Panc1 (cell line): Measurements from ENCODE around the gene LRP5. TPM values are rescaled to one million over a fixed set of nuclear protein-coding genes. Genes with fewer than 3 reads are reported as not detected.
"Not testable (repeated sequence)": the region's sequence is repeated elsewhere in the genome, so short reads cannot be mapped to it uniquely, and the experiment has no call there.

Experiments used
- ATAC-seq: fragments of 200-7000 bp; cut with Tn5 transposase; 2 replicates; pipeline ENCODE4 v1.9.1; 2020; ENCODE audit warnings: mild to moderate bottlenecking, moderate library complexity
- BruUV-seq: library from RNA; stranded (reverse); fragments of 400-500 nt; replicated peaks from 2 replicates; lab custom pipeline; 2021; lab: Mats Ljungman, UMichigan
- CTCF ChIA-PET: fragments of 300-600 bp; sonication (Branson Sonifier 250); formaldehyde crosslinking; loops from one replicate; lab custom pipeline; 2022; ENCODE audit warnings: antibody characterized with exemption; lab: Charles Lee
- POLR2A ChIA-PET: fragments of 300-600 bp; sonication (Branson Sonifier 250); formaldehyde crosslinking; loops from one replicate; lab custom pipeline; 2022; ENCODE audit warnings: antibody characterized with exemption; lab: Charles Lee
- DNase-seq: peaks from one replicate; pipeline ENCODE4 v3.0.0-alpha.2; 2010; ENCODE audit warnings: low read depth, low spot score
- H3K27ac ChIP-seq: 2 replicates; pipeline ENCODE4 v1.5.1; 2011; ENCODE audit warnings: mild to moderate bottlenecking, low read length, inconsistent platforms
- H3K27me3 ChIP-seq: fragments of 200-500 bp; sonication (Bioruptor generic); 2 replicates; pipeline ENCODE4 v1.6.0; 2014; ENCODE audit warnings: low read length, inconsistent platforms; ENCODE audit not compliant: control insufficient read depth, insufficient read depth
- H3K36me3 ChIP-seq: fragments of 200-500 bp; sonication (Bioruptor generic); 2 replicates; pipeline ENCODE4 v1.5.1; 2014; ENCODE audit warnings: inconsistent platforms, mild to moderate bottlenecking, low read length, moderate library complexity; ENCODE audit not compliant: control insufficient read depth, insufficient read depth
- H3K4me1 ChIP-seq: 2 replicates; pipeline ENCODE4 v1.5.1; 2011; ENCODE audit warnings: inconsistent platforms, mild to moderate bottlenecking, low read length, moderate library complexity; ENCODE audit not compliant: control insufficient read depth, insufficient read depth
- H3K4me3 ChIP-seq, 2 experiments: 2 replicates each; pipeline ENCODE4 v1.5.1; 2011 to 2012; ENCODE audit warnings: low read depth in 2 of 2, low read length in 2 of 2, mild to moderate bottlenecking in 2 of 2, inconsistent platforms in 1 of 2, moderate library complexity in 1 of 2
- H3K9me3 ChIP-seq: fragments of 200-500 bp; sonication (Bioruptor generic); 2 replicates; pipeline ENCODE4 v1.5.1; 2014; ENCODE audit warnings: low read depth, mild to moderate bottlenecking, inconsistent platforms, low read length, moderate library complexity; ENCODE audit not compliant: control insufficient read depth, insufficient read depth
- POLR2AphosphoS5 ChIP-seq: IDR thresholded peaks from 2 replicates; pipeline ENCODE4 v1.6.1; 2012; ENCODE audit warnings: mild to moderate bottlenecking, low read depth, low read length, moderate library complexity
- SIN3A ChIP-seq: IDR thresholded peaks from 2 replicates; pipeline ENCODE4 v1.6.1; 2012; ENCODE audit warnings: low read depth, mild to moderate bottlenecking, low read length, moderate library complexity, borderline replicate concordance; ENCODE audit not compliant: insufficient read depth
- TCF7L2 ChIP-seq: IDR thresholded peaks from 2 replicates; pipeline ENCODE4 v1.6.1; 2011; ENCODE audit warnings: mild to moderate bottlenecking, low read depth, low read length, inconsistent platforms
- in situ Hi-C: cut with HindIII; loops from 2 replicates; pipeline ENCODE4 v1.10.0; 2016; ENCODE audit warnings: low sequenced_read_pairs, low pct_unique_long_range_greater_than_20kb
- intact Hi-C: fragments of 100-400 bp; cut with micrococcal nuclease; formaldehyde crosslinking; loops from one replicate; pipeline ENCODE4 v1.10.0; 2022; ENCODE audit not compliant: unreplicated experiment
- total RNA-seq: library from RNA; stranded (reverse); gene quantifications from one replicate; pipeline ENCODE4 v1.2.1, GENCODE V29; 2021; ENCODE audit not compliant: unreplicated experiment
- TF ChIP-seq, protein P1 (sequence below), 2 experiments: IDR thresholded peaks; 2 replicates each; pipeline ENCODE4 v1.6.1; 2011 to 2012; ENCODE audit warnings: low read depth in 2 of 2, control low read depth in 1 of 2, low read length in 1 of 2, mild to moderate bottlenecking in 1 of 2, moderate library complexity in 1 of 2; ENCODE audit not compliant: insufficient read depth in 1 of 2
- TF ChIP-seq, protein P2 (sequence below): fragments of 450-650 bp; IDR thresholded peaks from 2 replicates; pipeline ENCODE4 v1.5.1; 2017; ENCODE audit warnings: mild to moderate bottlenecking

The LRP5 gene
- total RNA-seq, 1 experiment from 2014 or later = 171 TPM

DNA sequence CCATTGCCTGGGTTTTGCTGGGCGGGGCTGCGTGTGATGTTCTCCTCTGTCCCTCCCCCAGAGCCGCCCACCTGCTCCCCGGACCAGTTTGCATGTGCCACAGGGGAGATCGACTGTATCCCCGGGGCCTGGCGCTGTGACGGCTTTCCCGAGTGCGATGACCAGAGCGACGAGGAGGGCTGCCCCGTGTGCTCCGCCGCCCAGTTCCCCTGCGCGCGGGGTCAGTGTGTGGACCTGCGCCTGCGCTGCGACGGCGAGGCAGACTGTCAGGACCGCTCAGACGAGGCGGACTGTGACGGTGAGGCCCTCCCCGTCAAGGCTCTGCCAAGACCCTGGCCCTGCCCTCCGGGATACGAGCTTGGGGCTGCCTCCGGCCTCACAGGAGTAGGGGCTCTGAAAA lies 121.2 kb downstream of the LRP5 start:
- BruUV-seq = no TSS peak
- Histone ChIP-seq H3K27ac (no peak overlapping the region), H3K9me3 (peaks cover 10% of the 10 kb centered on the region; the same call in 1 of the 2 replicates), H3K36me3 (peaks cover 15% of the 10 kb centered on the region; the same call in 1 of the 2 replicates), H3K4me1 (0 out of 2 replicates have a peak, but pooled peaks cover 4% of the 10 kb centered on the region), H3K27me3 (no peaks in the 10 kb centered on the region), H3K4me3 (no peak overlapping the region)
- ChIA-PET CTCF (no interaction called here), POLR2A (no interaction called here)
- DNase-seq (no peak), ATAC-seq (no peak)
- in situ Hi-C loops = no loop called here
- intact Hi-C loops = no loop called here
- TF ChIP-seq, protein P1, sequence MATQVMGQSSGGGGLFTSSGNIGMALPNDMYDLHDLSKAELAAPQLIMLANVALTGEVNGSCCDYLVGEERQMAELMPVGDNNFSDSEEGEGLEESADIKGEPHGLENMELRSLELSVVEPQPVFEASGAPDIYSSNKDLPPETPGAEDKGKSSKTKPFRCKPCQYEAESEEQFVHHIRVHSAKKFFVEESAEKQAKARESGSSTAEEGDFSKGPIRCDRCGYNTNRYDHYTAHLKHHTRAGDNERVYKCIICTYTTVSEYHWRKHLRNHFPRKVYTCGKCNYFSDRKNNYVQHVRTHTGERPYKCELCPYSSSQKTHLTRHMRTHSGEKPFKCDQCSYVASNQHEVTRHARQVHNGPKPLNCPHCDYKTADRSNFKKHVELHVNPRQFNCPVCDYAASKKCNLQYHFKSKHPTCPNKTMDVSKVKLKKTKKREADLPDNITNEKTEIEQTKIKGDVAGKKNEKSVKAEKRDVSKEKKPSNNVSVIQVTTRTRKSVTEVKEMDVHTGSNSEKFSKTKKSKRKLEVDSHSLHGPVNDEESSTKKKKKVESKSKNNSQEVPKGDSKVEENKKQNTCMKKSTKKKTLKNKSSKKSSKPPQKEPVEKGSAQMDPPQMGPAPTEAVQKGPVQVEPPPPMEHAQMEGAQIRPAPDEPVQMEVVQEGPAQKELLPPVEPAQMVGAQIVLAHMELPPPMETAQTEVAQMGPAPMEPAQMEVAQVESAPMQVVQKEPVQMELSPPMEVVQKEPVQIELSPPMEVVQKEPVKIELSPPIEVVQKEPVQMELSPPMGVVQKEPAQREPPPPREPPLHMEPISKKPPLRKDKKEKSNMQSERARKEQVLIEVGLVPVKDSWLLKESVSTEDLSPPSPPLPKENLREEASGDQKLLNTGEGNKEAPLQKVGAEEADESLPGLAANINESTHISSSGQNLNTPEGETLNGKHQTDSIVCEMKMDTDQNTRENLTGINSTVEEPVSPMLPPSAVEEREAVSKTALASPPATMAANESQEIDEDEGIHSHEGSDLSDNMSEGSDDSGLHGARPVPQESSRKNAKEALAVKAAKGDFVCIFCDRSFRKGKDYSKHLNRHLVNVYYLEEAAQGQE (IDR thresholded peaks at IDR 0.05; ENCODE audit: insufficient read depth in 1 of 2, low read depth in 2 of 2, low read length in 1 of 2) = no peak
- TF ChIP-seq TCF7L2 (no peak), POLR2AphosphoS5 (no peak), SIN3A (no peak)
- TF ChIP-seq, protein P2, sequence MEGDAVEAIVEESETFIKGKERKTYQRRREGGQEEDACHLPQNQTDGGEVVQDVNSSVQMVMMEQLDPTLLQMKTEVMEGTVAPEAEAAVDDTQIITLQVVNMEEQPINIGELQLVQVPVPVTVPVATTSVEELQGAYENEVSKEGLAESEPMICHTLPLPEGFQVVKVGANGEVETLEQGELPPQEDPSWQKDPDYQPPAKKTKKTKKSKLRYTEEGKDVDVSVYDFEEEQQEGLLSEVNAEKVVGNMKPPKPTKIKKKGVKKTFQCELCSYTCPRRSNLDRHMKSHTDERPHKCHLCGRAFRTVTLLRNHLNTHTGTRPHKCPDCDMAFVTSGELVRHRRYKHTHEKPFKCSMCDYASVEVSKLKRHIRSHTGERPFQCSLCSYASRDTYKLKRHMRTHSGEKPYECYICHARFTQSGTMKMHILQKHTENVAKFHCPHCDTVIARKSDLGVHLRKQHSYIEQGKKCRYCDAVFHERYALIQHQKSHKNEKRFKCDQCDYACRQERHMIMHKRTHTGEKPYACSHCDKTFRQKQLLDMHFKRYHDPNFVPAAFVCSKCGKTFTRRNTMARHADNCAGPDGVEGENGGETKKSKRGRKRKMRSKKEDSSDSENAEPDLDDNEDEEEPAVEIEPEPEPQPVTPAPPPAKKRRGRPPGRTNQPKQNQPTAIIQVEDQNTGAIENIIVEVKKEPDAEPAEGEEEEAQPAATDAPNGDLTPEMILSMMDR = no peak

DNA sequence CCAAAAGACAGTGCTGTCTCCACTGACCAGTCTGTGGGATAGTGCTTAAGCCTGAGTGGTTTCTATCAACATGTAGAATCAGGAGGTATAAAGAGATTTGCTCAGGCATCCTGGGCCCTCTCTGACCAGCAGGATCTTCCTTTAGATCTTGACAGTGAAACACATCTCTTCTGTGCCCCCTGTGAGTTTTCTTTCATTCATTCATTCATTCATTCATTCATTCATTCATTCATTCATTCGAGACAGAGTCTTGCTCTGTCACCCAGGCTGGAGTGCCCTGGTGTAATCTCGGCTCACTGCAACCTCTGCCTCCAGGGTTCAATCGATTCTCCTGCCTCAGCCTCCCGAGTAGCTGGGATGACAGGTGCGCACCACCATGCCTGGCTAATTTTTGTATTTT lies 121.8 kb downstream of the LRP5 start:
- CTCF ChIA-PET, POLR2A ChIA-PET, intact Hi-C loops: not testable (repeated sequence)

DNA sequence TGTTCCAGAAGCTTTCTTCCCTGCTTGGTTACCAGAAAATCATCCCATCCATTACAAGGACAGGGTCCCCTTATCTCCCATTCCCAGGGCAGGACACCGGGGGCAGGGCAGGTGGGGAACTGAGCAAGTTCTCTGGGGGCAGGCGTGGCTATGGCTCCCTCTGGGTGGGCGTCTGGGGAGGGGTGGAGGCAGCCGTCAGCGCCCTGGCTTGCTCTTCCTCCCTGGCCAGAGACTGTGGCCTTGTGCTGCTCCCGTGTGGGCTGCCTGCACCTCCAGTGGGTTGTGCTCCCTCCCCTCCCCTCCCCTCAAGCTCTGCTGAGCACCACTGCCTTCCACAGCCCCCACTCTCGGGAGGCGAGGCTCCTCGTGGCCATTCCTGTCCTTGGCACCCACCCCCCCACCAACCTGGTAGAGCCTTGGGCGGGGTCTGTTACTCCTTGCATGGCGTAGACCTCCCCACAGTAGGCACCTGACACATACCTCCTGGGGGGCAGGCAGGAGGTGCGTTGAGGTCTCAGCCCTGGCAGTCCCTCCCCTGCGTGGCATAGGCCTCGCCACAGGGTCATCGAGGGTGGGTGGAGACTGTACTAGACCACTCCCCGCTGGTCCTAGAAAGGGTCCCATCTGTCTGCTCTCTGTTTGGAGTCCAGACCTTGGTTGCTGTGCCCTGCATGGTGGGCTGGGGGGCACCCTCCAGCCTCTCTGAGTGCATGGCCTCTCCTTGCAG lies 123.9 kb downstream of the LRP5 start:
- H3K36me3 ChIP-seq = peaks cover 13% of the 10 kb centered on the region; the same call in 1 of the 2 replicates
- no peak for ATAC-seq
- H3K4me3 ChIP-seq = no peak overlapping the region
- 0 out of 2 replicates have a peak, but pooled peaks cover 4% of the 10 kb centered on the region for H3K4me1 ChIP-seq
- in situ Hi-C loops (no loop called here), intact Hi-C loops (no loop called here)
- ChIA-PET POLR2A (no interaction called here), CTCF (no interaction called here)
- H3K27ac ChIP-seq = no peak overlapping the region
- H3K9me3 ChIP-seq = no peaks in the 10 kb centered on the region
- DNase-seq = no peak
- no peaks in the 10 kb centered on the region for H3K27me3 ChIP-seq
- TF ChIP-seq TCF7L2 (no peak), POLR2AphosphoS5 (no peak), SIN3A (no peak)
- TF ChIP-seq, protein P1 (IDR thresholded peaks at IDR 0.05; ENCODE audit: insufficient read depth in 1 of 2, low read depth in 2 of 2, low read length in 1 of 2) = no peak
- TF ChIP-seq, protein P2 = no peak
- BruUV-seq = no TSS peak

More for the DNA sequence above, 121.8 kb downstream of the LRP5 start:
- H3K36me3 ChIP-seq = peaks cover 17% of the 10 kb centered on the region; the same call in 1 of the 2 replicates
- H3K27me3 ChIP-seq, BruUV-seq, ATAC-seq, H3K27ac ChIP-seq, DNase-seq, H3K4me3 ChIP-seq, in situ Hi-C loops, H3K9me3 ChIP-seq, H3K4me1 ChIP-seq: not testable (repeated sequence)
